Endothelial cell (in vitro differentiated cells): ENCODE measurements around the gene ACVR1B. TPM values are rescaled to one million over a fixed set of nuclear protein-coding genes. Genes with fewer than 3 reads are reported as not detected.

Source experiments
- DNase-seq: peaks from one replicate; pipeline ENCODE4 v3.0.0; 2021; ENCODE audit warnings: low spot score
- H3K27ac Mint-ChIP-seq: one replicate; pipeline ENCODE4 v1.8.0; 2021; ENCODE audit warnings: mixed read lengths, inconsistent platforms; ENCODE audit not compliant: unreplicated experiment
- H3K27me3 Mint-ChIP-seq: one replicate; pipeline ENCODE4 v1.8.0; 2021; ENCODE audit warnings: mild to moderate bottlenecking, moderate library complexity, mixed read lengths, inconsistent platforms; ENCODE audit not compliant: unreplicated experiment
- H3K36me3 Mint-ChIP-seq: one replicate; pipeline ENCODE4 v1.8.0; 2021; ENCODE audit warnings: mild to moderate bottlenecking, low read depth, mixed read lengths, inconsistent platforms; ENCODE audit not compliant: unreplicated experiment
- H3K4me1 Mint-ChIP-seq: one replicate; pipeline ENCODE4 v1.8.0; 2021; ENCODE audit warnings: mild to moderate bottlenecking, mixed read lengths, inconsistent platforms; ENCODE audit not compliant: unreplicated experiment
- H3K4me3 Mint-ChIP-seq: one replicate; pipeline ENCODE4 v1.8.0; 2021; ENCODE audit warnings: mild to moderate bottlenecking, mixed read lengths, inconsistent platforms; ENCODE audit not compliant: unreplicated experiment
- H3K9me3 Mint-ChIP-seq: one replicate; pipeline ENCODE4 v1.8.0; 2021; ENCODE audit warnings: mixed read lengths, inconsistent platforms; ENCODE audit not compliant: unreplicated experiment
- total RNA-seq: library from RNA; stranded (reverse); fragmentation: NEBNext Ultra II Directional; extraction: Animal tissue kit (Norgen Biotek cat#: 25700); gene quantifications from one replicate; pipeline ENCODE4 v1.2.1, GENCODE V29; 2021; ENCODE audit not compliant: unreplicated experiment
- TF ChIP-seq, protein P1 (sequence below): fragments of 200-600 bp; sonication (generic); IDR thresholded peaks from one replicate; pipeline ENCODE4 v1.5.0; 2021; ENCODE audit warnings: antibody characterized with exemption; ENCODE audit not compliant: unreplicated experiment

ACVR1B gene
- total RNA-seq, 1 donor from 2014 or later: 30.5 TPM

DNA sequence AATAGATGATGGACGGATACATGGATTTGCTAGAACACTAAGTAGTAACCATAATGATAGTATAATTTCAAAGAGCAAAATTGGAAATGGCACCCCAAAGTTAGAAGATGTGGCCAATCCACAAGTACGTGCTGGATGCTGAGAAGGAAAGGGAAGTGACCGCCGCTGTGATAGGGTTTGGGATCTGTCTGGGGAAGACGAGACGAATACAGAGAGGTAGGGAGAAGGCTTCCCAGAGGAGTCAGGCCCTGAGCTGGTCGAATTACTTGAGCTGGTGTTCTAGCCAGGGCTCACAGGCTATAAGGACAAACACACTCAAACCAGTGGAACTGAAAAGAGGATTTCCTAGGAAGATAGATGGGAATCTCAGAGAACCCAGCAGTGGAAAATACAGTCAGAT is 9.4 kb upstream of the ACVR1B start:
- TF ChIP-seq, protein P1, sequence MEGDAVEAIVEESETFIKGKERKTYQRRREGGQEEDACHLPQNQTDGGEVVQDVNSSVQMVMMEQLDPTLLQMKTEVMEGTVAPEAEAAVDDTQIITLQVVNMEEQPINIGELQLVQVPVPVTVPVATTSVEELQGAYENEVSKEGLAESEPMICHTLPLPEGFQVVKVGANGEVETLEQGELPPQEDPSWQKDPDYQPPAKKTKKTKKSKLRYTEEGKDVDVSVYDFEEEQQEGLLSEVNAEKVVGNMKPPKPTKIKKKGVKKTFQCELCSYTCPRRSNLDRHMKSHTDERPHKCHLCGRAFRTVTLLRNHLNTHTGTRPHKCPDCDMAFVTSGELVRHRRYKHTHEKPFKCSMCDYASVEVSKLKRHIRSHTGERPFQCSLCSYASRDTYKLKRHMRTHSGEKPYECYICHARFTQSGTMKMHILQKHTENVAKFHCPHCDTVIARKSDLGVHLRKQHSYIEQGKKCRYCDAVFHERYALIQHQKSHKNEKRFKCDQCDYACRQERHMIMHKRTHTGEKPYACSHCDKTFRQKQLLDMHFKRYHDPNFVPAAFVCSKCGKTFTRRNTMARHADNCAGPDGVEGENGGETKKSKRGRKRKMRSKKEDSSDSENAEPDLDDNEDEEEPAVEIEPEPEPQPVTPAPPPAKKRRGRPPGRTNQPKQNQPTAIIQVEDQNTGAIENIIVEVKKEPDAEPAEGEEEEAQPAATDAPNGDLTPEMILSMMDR: no peak
- H3K4me1 Mint-ChIP-seq: peaks cover 5% of the 10 kb centered on the region
- H3K27me3 Mint-ChIP-seq: peaks cover 4% of the 10 kb centered on the region
- DNase-seq: no peak
- H3K9me3 Mint-ChIP-seq: peaks cover 14% of the 10 kb centered on the region
- peaks cover 15% of the 10 kb centered on the region for H3K36me3 Mint-ChIP-seq
- no peak overlapping the region for H3K27ac Mint-ChIP-seq
- H3K4me3 Mint-ChIP-seq: no peak overlapping the region

- Mint-ChIP-seq H3K4me1 (peaks cover 5% of the 10 kb centered on the region), H3K4me3 (no peak overlapping the region), H3K9me3 (peaks cover 14% of the 10 kb centered on the region), H3K27me3 (peaks cover 4% of the 10 kb centered on the region), H3K27ac (peak overlapping the region; percentile 46), H3K36me3 (peaks cover 15% of the 10 kb centered on the region)
- no peak for DNase-seq
- TF ChIP-seq, protein P1: no peak
Measured at GRCh38 chr12:51942501-51943000, 8.9 kb upstream of the ACVR1B start.

- TF ChIP-seq, protein P1: no peak
- peaks cover 15% of the 10 kb centered on the region for H3K36me3 Mint-ChIP-seq
- H3K4me1 Mint-ChIP-seq: peaks cover 5% of the 10 kb centered on the region
- peaks cover 14% of the 10 kb centered on the region for H3K9me3 Mint-ChIP-seq
- no peak for DNase-seq
- H3K4me3 Mint-ChIP-seq: no peak overlapping the region
- H3K27ac Mint-ChIP-seq: no peak overlapping the region
- H3K27me3 Mint-ChIP-seq: peaks cover 4% of the 10 kb centered on the region
Measured at GRCh38 chr12:51943346-51943745, 8.2 kb upstream of the ACVR1B start.

GRCh38 chr12:51944608-51945233 is 6.8 kb upstream of the ACVR1B start:
- no peak overlapping the region for H3K27ac Mint-ChIP-seq
- H3K9me3 Mint-ChIP-seq: peaks cover 14% of the 10 kb centered on the region
- TF ChIP-seq, protein P1: no peak
- H3K27me3 Mint-ChIP-seq: peaks cover 4% of the 10 kb centered on the region
- H3K4me3 Mint-ChIP-seq: peak overlapping the region; percentile 48
- DNase-seq: no peak
- peaks cover 17% of the 10 kb centered on the region for H3K36me3 Mint-ChIP-seq
- H3K4me1 Mint-ChIP-seq: peaks cover 5% of the 10 kb centered on the region

- Mint-ChIP-seq H3K4me3 (peak overlapping the region; percentile 17), H3K36me3 (peaks cover 17% of the 10 kb centered on the region), H3K4me1 (peaks cover 3% of the 10 kb centered on the region), H3K27me3 (peaks cover 9% of the 10 kb centered on the region), H3K27ac (no peak overlapping the region), H3K9me3 (peaks cover 14% of the 10 kb centered on the region)
- TF ChIP-seq, protein P1: no peak
- DNase-seq: no peak
Measured at GRCh38 chr12:51947246-51947996, 4.1 kb upstream of the ACVR1B start.
